Measurements from ENCODE around the gene ZNF865. TPM values are rescaled to one million over a fixed set of nuclear protein-coding genes. Genes with fewer than 3 reads are reported as not detected.

The ZNF865 gene
- total and polyA plus RNA-seq, 7 donors = 11.1 to 40.4 (median 19.9) TPM

- H3K27me3 ChIP-seq (ENCODE audit: insufficient read depth in 3 of 3, low read length in 2 of 3) = no peaks in the 10 kb centered on the region
- peaks cover 0 to 35% of the 10 kb centered on the region in 2 donors for H3K36me3 ChIP-seq (ENCODE audit: insufficient read depth in 1 of 2, low read depth in 1 of 2)
- H3K9me3 ChIP-seq = no peaks in the 10 kb centered on the region
- TF ChIP-seq CTCF (IDR thresholded peaks at IDR 0.05) = no peak
- intact Hi-C loops (cut with DNase I) = no loop called here
- H3K4me1 ChIP-seq = peaks cover 21% of the 10 kb centered on the region
- ATAC-seq (no peak), DNase-seq (peak in 1 of 2 donors; percentile 18)
- no peak overlapping the region for H3K4me3 ChIP-seq
- 79 to 83% (median 82%) methylated on average over 10 of the region's 10 CpGs for WGBS, 3 donors
- H3K27ac ChIP-seq = no peak overlapping the region
Measured at GRCh38 chr19:55591555-55591954, 13.9 kb upstream of the ZNF865 start.

- Histone ChIP-seq H3K4me3 (no peak overlapping the region), H3K27ac (no peak overlapping the region), H3K4me1 (peaks cover 14% of the 10 kb centered on the region), H3K9me3 (no peaks in the 10 kb centered on the region), H3K36me3 (ENCODE audit: insufficient read depth in 1 of 2, low read depth in 1 of 2) (peaks cover 0 to 44% of the 10 kb centered on the region in 2 donors), H3K27me3 (ENCODE audit: insufficient read depth in 3 of 3, low read length in 2 of 3) (no peaks in the 10 kb centered on the region)
- no peak for TF ChIP-seq CTCF (IDR thresholded peaks at IDR 0.05)
- DNase-seq (peak in 1 of 2 donors; percentile 47), ATAC-seq (no peak)
- intact Hi-C loops (cut with DNase I) = no loop called here
- 90 to 95% (median 93%) methylated on average over 46 to 73 of the region's 73 CpGs for WGBS, 3 donors
Measured at GRCh38 chr19:55592391-55593090, 12.9 kb upstream of the ZNF865 start.

GRCh38 chr19:55593096-55593772 is 12.2 kb upstream of the ZNF865 start:
- 81 to 85% (median 81%) methylated on average over 53 to 68 of the region's 68 CpGs for WGBS, 3 donors
- no peaks in the 10 kb centered on the region for H3K9me3 ChIP-seq
- ATAC-seq (no peak), DNase-seq (peak in 1 of 2 donors; percentile 42)
- no peaks in the 10 kb centered on the region for H3K27me3 ChIP-seq (ENCODE audit: insufficient read depth in 3 of 3, low read length in 2 of 3)
- H3K4me3 ChIP-seq = no peak overlapping the region
- H3K27ac ChIP-seq = no peak overlapping the region
- peaks cover 0 to 49% of the 10 kb centered on the region in 2 donors for H3K36me3 ChIP-seq (ENCODE audit: insufficient read depth in 1 of 2, low read depth in 1 of 2)
- intact Hi-C loops (cut with DNase I) = no loop called here
- H3K4me1 ChIP-seq = peaks cover 14% of the 10 kb centered on the region
- no peak for TF ChIP-seq CTCF (IDR thresholded peaks at IDR 0.05)

GRCh38 chr19:55594996-55595545 is 10.4 kb upstream of the ZNF865 start:
- Histone ChIP-seq H3K4me3 (no peak overlapping the region), H3K36me3 (ENCODE audit: insufficient read depth in 1 of 2, low read depth in 1 of 2) (peaks cover 0 to 49% of the 10 kb centered on the region in 2 donors), H3K27ac (peak overlapping the region; percentile 47), H3K4me1 (peaks cover 14% of the 10 kb centered on the region), H3K27me3 (ENCODE audit: insufficient read depth in 3 of 3, low read length in 2 of 3) (no peaks in the 10 kb centered on the region), H3K9me3 (no peaks in the 10 kb centered on the region)
- 37 to 67% (median 46%) methylated on average over 4 of the region's 4 CpGs for WGBS, 3 donors
- intact Hi-C loops (cut with DNase I) = loop anchor here in 1 of 2 donors (5.0 kb wide), 1 partner anchor 48 kb away; the partner anchor contains the start of gene SBK3
- DNase-seq = peak in 1 of 2 donors; percentile 76
- TF ChIP-seq CTCF (IDR thresholded peaks at IDR 0.05) = no peak
- ATAC-seq = peak in 3 of 4 donors; percentile 45 to 53 (median 51)
